Islet precursor cell (in vitro differentiated cells): Measurements from ENCODE around the gene TMEM201.
"Not testable (repeated sequence)": the region's sequence is repeated elsewhere in the genome, so short reads cannot be mapped to it uniquely, and the experiment has no call there.

Experiments
- DNase-seq: peaks from one replicate; pipeline ENCODE4 v3.0.0-alpha.2; 2018

The TMEM201 gene, protein sequence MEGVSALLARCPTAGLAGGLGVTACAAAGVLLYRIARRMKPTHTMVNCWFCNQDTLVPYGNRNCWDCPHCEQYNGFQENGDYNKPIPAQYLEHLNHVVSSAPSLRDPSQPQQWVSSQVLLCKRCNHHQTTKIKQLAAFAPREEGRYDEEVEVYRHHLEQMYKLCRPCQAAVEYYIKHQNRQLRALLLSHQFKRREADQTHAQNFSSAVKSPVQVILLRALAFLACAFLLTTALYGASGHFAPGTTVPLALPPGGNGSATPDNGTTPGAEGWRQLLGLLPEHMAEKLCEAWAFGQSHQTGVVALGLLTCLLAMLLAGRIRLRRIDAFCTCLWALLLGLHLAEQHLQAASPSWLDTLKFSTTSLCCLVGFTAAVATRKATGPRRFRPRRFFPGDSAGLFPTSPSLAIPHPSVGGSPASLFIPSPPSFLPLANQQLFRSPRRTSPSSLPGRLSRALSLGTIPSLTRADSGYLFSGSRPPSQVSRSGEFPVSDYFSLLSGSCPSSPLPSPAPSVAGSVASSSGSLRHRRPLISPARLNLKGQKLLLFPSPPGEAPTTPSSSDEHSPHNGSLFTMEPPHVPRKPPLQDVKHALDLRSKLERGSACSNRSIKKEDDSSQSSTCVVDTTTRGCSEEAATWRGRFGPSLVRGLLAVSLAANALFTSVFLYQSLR

DNA sequence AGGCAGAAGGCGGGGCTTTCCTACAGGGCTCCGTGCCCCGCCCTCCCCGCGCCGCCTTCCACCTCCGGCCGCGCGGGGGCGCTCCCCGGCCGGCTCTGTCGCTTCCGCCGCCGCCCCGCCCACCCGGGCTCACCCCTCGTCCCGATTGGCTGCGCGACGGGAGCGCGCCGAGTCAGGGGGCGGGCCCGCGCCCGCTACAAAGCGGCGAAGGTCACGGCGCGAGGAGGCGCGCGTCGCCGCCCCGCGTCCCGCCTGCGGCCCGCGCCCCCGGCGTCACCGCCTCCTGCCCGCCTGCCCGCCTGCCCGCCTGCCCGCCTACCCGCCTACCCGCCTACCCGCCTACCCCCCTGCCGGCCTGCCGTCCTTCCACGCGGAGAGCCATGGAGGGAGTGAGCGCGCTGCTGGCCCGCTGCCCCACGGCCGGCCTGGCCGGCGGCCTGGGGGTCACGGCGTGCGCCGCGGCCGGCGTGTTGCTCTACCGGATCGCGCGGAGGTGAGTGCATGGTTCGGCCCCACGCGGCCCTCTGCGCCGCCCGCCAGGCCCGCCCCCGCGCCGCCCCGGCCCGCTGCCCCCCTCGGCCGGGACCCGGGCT lies at the start of gene TMEM201:
Gene TMEM201 (plus strand): TSS at position 361 of the 593 bp plus-strand sequence. CDS start 20 bp downstream, at position 381.
- peak; percentile 95 for DNase-seq

- DNase-seq = peak; percentile 99
Measured at GRCh38 chr1:9539165-9539828, 49.4 kb upstream of the TMEM201 start, which contains the start of gene SLC25A33. SLC25A33 (plus strand) TSS chr1:9539465; CDS start chr1:9539692, 227 bp downstream.

DNA sequence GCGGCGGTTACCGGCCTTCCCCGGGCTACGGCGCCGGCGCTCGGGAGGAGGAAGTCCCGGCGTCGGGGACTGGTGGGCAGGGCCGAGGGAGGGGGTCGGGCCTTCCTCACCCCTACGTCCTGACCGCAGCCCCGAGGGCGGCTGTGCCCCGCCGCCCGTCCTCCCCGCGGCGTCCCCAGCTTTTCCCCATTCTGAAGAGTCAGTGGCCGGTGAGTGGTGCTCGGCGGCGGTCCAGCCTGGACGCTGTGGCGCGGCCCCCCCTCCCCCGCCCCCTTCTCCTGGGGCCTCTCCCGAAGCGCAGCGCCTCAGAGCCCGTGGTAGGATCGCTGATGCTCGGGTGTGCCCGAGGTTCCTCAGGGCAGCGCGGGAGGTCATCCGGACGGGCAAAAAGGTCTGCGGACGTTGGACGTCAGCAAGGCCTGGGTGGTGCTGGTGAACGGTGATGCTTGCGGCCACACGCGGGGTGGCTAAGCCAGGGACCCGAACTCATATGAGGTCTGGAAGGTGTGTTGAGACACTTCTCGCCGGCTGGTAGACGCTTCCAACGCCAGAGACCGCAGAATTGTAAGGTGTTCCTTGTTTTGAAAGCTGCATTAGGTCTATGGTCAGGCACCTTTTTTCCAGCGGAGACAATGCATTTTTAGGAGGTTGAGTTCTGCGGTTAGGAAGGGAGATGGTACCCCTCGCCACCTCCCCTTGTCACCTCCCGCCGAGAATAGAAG lies 48.7 kb upstream of the TMEM201 start:
- peak; percentile 76 for DNase-seq

DNA sequence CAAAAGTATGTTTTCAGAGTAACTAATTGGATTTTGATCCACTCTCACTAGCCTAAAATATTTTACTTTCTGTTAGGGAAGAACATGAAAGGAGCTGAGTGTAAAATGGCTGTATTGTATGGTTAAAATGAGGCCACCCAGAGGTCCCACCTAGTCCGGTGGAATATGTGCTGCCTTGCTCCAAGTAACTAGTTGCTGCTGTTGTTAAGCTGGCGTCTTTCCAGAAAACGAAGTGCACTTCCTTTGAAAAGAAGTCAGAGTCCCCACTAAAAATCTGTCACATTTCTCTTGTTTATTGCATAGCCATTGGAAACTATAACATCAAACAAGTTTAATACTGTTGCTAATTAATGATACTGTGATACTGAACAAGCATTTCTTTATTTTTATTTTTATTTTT lies 46.3 kb upstream of the TMEM201 start:
- no peak for DNase-seq

- DNase-seq = no peak
Measured at GRCh38 chr1:9544926-9545325, 43.8 kb upstream of the TMEM201 start.

DNA sequence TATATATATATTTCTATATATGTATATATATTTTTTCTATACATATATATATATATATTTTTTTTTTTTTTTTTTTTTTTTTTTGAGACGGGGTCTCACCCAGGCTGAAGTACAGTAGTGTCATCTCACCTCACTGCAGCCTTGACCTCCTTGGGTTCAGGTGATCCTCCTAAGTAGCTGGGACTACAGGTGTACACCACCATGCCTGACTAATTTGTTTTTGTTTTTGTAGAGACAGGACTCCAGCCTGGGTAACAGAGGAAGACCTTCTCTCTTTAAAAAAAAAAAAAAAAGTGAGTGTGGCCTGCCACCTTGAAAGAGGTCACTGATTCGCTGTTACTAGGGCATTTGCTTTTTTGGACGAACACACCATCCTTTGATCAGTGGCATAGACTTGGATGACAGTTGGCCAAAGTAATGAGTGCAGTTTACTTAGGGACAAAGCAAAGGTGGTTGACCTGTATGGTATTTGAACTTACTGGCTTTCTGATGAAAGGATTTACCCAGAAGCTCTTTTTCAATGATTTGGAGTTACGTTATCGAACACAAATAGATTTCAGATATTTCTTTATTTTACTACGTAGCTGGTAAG lies 38.7 kb upstream of the TMEM201 start:
- DNase-seq = no peak

DNA sequence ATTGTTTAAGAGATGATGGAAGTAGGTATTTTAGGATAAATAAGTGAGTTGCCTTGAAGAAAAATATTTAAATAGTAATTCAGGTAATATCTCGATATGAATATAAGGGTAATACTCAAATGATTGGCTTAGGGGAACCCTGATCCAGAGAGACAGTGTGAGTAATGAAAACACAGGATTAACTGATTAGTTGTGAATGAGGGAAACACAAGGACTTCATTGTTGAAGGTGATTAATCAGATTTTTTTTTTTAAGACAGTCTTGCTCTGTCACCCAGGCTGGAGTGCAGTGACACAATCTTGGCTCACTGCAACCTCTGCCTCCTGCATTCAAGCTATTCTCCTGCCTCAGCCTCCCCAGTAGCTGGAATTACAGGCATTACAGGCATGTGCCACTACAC lies 36.7 kb upstream of the TMEM201 start:
- no peak for DNase-seq

DNA sequence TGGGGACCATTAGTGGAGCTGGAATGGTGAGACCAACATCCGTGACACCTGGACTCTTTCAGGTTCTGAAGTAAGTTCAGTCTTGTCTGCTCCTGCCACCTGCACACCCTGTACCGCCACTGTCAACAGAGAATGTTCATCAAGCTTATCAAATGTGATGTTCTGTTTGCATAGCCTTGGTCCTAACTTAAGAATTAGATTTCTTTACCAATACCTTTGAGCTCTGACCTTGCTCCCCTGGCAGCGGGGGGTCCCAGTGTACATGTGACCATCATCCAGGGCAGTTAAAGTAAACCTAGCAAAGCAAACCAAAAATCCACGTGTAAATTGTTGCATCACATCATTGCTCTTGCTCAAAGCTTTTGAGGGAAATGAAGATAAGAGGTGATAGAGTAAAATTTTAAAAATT lies 35.0 kb upstream of the TMEM201 start:
- DNase-seq = no peak

GRCh38 chr1:9555942-9556341 lies 32.8 kb upstream of the TMEM201 start:
- DNase-seq = no peak

- no peak for DNase-seq
Measured at GRCh38 chr1:9557624-9558023, 31.1 kb upstream of the TMEM201 start.

DNA sequence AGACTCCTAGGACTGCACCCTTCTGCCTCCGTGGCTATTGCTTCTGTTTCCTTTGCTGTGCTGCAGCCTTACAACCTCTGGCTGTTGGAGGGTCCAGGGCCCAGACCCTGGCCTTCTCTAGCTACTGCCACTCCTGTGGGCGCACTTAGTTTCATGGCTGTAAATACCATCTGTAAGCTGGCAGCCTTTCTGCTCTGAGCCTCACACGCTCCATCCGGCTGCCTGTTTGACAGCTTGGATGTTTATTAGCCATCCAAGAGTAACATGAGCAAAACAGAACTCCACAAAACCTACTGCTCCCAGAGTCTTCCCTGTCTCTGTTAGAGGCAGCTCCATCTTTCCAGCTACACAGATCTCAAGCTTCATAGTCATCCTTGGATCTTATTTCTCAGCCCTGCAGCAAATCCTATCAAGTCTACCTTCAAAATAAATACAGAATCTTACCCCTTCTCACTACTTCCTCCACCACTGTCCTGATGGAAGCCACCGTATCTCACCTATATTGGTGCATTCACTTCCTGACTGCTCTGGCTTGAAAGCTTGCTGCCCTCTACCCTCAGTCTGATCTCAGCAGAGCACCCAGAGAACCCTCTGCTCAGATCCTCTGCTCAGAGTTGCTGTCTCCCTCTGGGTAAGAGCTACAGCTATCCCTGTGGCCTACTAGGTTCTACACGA lies 30.3 kb upstream of the TMEM201 start:
- no peak for DNase-seq

GRCh38 chr1:9558946-9559545 lies 29.7 kb upstream of the TMEM201 start:
- DNase-seq = no peak

- DNase-seq = no peak
Measured at GRCh38 chr1:9559673-9560072, 29.0 kb upstream of the TMEM201 start.

DNA sequence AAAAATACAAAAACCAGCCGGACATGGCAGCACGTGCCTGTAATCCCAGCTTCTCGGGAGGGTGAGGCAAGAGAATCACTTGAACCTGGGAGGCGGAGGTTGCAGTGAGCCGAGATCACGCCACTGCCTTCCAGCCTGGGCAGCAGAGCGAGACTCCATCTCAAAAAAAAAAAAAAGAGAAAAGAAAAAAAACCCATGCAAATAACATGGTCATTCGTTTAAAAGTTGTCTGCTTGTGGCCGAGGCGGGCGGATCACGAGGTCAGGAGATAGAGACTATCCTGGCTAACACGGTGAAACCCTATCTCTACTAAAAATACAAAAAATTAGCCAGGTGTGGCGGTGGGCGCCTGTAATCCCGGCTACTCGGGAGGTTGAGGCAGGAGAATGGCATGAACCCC lies 28.6 kb upstream of the TMEM201 start:
- DNase-seq = not testable (repeated sequence)

DNA sequence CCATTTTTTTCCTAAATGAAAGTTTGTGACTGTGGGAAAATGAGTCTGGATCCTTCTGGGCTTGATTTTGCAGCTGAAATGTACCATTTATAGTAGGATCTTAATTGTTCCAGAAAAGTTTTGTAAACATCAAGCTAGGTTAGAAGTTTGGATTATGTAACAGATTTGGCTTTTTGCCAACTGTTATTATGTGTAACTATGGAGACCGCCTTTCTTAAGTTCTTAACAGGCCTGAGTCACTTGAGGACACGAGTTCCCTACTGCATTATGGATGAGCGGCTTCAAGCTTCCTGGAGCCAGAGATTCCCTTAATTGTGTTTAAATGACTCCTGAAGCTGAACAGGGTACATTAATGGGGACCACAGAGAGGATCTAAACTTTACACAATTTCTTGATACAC lies 27.3 kb upstream of the TMEM201 start:
- no peak for DNase-seq

DNA sequence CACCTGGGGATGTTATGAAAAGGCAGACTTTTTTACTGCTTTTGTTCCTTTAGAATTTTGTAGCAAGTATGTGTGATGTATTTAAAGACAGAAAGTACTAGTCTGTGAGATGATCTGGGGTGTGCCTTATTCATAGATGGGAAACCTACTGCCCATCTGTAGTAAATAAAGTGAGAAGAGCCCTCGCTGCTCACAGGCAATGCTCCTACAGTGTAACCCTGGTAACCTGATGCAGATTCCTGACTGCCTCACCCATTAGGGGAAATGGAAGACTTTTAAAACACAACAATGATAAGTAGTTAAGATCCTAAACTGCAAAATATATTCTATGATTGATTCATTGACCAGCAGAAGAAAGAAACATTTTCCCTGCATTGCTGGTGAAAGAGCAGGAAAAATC lies 19.4 kb upstream of the TMEM201 start:
- no peak for DNase-seq

DNA sequence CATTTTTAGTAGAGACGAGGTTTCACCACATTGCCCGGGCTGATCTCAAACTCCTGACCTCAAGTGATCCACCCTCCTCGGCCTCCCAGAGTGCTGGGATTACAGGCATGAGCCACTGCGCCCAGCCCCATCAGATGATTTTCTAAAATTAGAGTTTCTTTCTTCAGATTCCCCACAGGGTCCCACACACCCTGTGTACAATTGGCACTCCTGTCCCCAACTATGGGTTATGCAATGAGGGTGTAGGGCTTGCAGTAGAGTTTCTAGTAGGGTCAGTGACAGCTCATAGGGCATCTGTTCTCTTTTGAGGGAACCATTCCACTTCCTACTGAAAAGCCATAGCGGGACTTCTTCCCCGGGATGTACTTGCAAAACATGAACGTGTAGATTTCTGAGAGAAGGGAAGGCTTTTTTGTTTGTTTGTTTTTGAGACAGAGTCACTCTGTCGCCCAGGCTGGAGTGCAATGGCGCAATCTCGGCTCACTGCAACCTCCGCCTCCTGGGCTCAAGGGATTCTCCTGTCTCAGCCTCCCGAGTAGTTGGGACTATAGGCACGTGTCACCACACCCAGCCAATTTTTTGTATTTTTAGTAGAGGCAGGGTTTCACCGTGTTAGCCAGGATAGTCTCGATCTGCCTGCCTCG lies 17.7 kb upstream of the TMEM201 start:
- DNase-seq = not testable (repeated sequence)

- no peak for DNase-seq
Measured at GRCh38 chr1:9573723-9574122, 15.0 kb upstream of the TMEM201 start.

DNA sequence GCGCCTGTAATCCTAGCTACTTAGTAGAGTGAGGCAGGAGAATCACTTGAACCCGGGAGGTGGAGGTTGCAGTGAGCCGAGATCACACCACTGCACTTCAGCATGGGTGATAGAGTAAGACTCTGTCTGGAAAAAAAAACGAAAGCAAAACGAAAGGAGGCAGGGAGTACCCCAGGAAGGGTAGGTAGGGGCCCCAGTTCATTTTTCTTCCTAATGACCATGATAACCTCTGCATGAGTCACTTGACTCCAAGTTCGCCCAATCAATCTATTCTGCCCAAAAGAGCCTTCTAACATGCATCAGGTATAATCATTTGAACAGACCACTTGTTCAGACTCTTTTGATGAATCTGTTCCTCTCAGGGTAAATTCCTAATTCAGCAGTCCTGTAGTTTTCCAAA lies 13.2 kb upstream of the TMEM201 start:
- no peak for DNase-seq

- no peak for DNase-seq
Measured at GRCh38 chr1:9576903-9577302, 11.8 kb upstream of the TMEM201 start.

- no peak for DNase-seq
Measured at GRCh38 chr1:9577423-9577822, 11.3 kb upstream of the TMEM201 start.
